Measurements from ENCODE around the gene FMO5. TPM values are rescaled to one million over a fixed set of nuclear protein-coding genes. Genes with fewer than 3 reads are reported as not detected.
A peak's percentile ranks its signal among the peaks of the same experiment; 100 is the strongest.
"Not testable (repeated sequence)": the region's sequence is repeated elsewhere in the genome, so short reads cannot be mapped to it uniquely, and the experiment has no call there.

The FMO5 gene
- total RNA-seq, 4 donors from 2014 or later, result 0.72 to 1.7 (median 1.2) TPM

GRCh38 chr1:147242449-147243227 lies 17.5 kb upstream of the FMO5 start, which contains the start of gene CHD1L:
CHD1L (plus strand) TSS chr1:147242684; CDS start chr1:147242704, 20 bp downstream.
- H3K4me3 ChIP-seq, result peak within 1 kb of the TSS; percentile 81 to 89 (median 84)
- in situ Hi-C loops (cut with MboI; ENCODE audit: low sequenced_read_pairs in 4 of 4), result loop anchor here in 1 of 4 donors (10.0 kb wide), 1 partner anchor 68 kb away; the partner anchor contains the start of gene PRKAB2
- DNase-seq (peak; percentile 91 to 95), ATAC-seq (peak; percentile 89)
- no peaks in the 10 kb centered on the region for H3K9me3 ChIP-seq
- H3K27ac ChIP-seq, result peak within 1 kb of the TSS; percentile 93 to 97 (median 95)
- TF ChIP-seq POLR2A (IDR thresholded peaks at IDR 0.05) (peak; percentile 62 to 76), CTCF (IDR thresholded peaks at IDR 0.05 in 4 of 5, conservative IDR thresholded peaks at IDR 0.05 in 1 of 5) (peak; percentile 79 to 90 (median 87))
- H3K36me3 ChIP-seq, result no peaks in the 10 kb centered on the region
- H3K4me1 ChIP-seq, result peaks cover 19 to 25% of the 10 kb centered on the region in 2 donors
- intact Hi-C loops (cut with DNase I; ENCODE audit: low total_unique reads), result loop anchor here (1.0 to 10.0 kb wide), 4 partner anchors 67 to 355 kb away; no protein-coding TSS in a partner anchor
- no peaks in the 10 kb centered on the region for H3K27me3 ChIP-seq

GRCh38 chr1:147241934-147242448 lies 16.9 kb upstream of the FMO5 start:
- H3K4me3 ChIP-seq, result peak overlapping the region; percentile 81 to 89 (median 84)
- ATAC-seq (no peak), DNase-seq (no peak)
- intact Hi-C loops (cut with DNase I; ENCODE audit: low total_unique reads), result loop anchor here (1.0 to 10.0 kb wide), 3 partner anchors 67 to 355 kb away; no protein-coding TSS in a partner anchor
- H3K4me1 ChIP-seq, result peaks cover 14 to 21% of the 10 kb centered on the region in 2 donors
- peak overlapping the region; percentile 93 to 97 (median 95) for H3K27ac ChIP-seq
- TF ChIP-seq CTCF (IDR thresholded peaks at IDR 0.05 in 4 of 5, conservative IDR thresholded peaks at IDR 0.05 in 1 of 5) (no peak), POLR2A (IDR thresholded peaks at IDR 0.05) (no peak)
- no peaks in the 10 kb centered on the region for H3K9me3 ChIP-seq
- in situ Hi-C loops (cut with MboI; ENCODE audit: low sequenced_read_pairs in 4 of 4), result loop anchor here in 1 of 4 donors (10.0 kb wide), 1 partner anchor 67 kb away; the partner anchor contains the start of gene PRKAB2
- no peaks in the 10 kb centered on the region for H3K36me3 ChIP-seq
- H3K27me3 ChIP-seq, result no peaks in the 10 kb centered on the region

- in situ Hi-C loops (cut with MboI; ENCODE audit: low sequenced_read_pairs in 4 of 4), result loop anchor here in 1 of 4 donors (10.0 kb wide), 1 partner anchor 65 kb away; the partner anchor contains the start of gene PRKAB2
Measured at GRCh38 chr1:147240131-147240721, 15.1 kb upstream of the FMO5 start.

GRCh38 chr1:147238925-147239820 lies 14.0 kb upstream of the FMO5 start:
- no peak for TF ChIP-seq CTCF (IDR thresholded peaks at IDR 0.05 in 4 of 5, conservative IDR thresholded peaks at IDR 0.05 in 1 of 5)
- TF ChIP-seq POLR2A (IDR thresholded peaks at IDR 0.05), result no peak
- Histone ChIP-seq H3K27ac (no peak overlapping the region), H3K9me3 (no peaks in the 10 kb centered on the region), H3K36me3 (no peaks in the 10 kb centered on the region), H3K27me3 (no peaks in the 10 kb centered on the region), H3K4me1 (peaks cover 8 to 13% of the 10 kb centered on the region in 2 donors), H3K4me3 (no peak overlapping the region)
- DNase-seq (no peak), ATAC-seq (no peak)
- intact Hi-C loops (cut with DNase I; ENCODE audit: low total_unique reads), result no loop called here
- in situ Hi-C loops (cut with MboI; ENCODE audit: low sequenced_read_pairs in 4 of 4), result no loop called here

More at GRCh38 chr1:147240131-147240721, 15.1 kb upstream of the FMO5 start:
- H3K4me1 ChIP-seq, result peaks cover 11 to 18% of the 10 kb centered on the region in 2 donors
- intact Hi-C loops (cut with DNase I; ENCODE audit: low total_unique reads), result loop anchor here (5.0 to 10.0 kb wide), 2 partner anchors 155 to 357 kb away; no protein-coding TSS in a partner anchor
- H3K27ac ChIP-seq, H3K9me3 ChIP-seq, H3K4me3 ChIP-seq, H3K36me3 ChIP-seq, H3K27me3 ChIP-seq, ATAC-seq, DNase-seq: not testable (repeated sequence)

All from gastrocnemius medialis (tissue), 4 donors.